Astrocyte of the spinal cord (primary cell): ENCODE data around the gene WDR54.
"Not testable (repeated sequence)": the region's sequence is repeated elsewhere in the genome, so short reads cannot be mapped to it uniquely, and the experiment has no call there.

ENCODE experiments used
- DNase-seq: peaks from one replicate; pipeline ENCODE4 v3.0.0; 2011; ENCODE audit warnings: low read depth, low spot score
- H3K4me3 ChIP-seq: 2 replicates; pipeline ENCODE4 v1.5.1; 2011; ENCODE audit warnings: low read depth, mild to moderate bottlenecking, low read length, moderate library complexity
- in situ Hi-C: cut with HindIII; loops from 2 replicates; pipeline ENCODE4 v1.10.0; 2017; ENCODE audit warnings: low sequenced_read_pairs
- TF ChIP-seq, protein P1 (sequence below): IDR thresholded peaks from 2 replicates; pipeline ENCODE4 v1.5.1; 2012; ENCODE audit warnings: low read depth, mild to moderate bottlenecking, low read length, inconsistent platforms

The WDR54 gene

DNA sequence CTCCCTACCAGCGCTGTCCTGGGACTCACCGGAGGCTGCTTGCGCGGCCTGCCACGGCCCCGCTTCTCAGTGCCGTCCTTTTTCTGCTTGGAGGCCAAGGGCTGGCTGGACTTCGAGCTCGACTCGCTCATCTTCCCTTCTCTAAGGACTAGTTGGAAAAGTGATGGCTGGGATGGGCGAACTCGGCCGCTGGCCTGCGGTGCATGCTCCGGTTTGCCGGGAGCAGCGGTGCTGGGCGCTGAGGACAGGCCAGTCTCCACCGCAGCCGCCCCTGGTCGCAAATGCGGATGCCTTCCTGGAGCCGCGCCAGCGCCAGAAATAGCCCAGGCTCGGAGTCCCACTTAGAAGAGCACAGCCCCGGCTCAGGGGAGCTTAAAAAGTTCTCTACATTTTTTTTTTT, 3.2 kb upstream of the WDR54 start:
- in situ Hi-C loops = no loop called here
- TF ChIP-seq, protein P1, sequence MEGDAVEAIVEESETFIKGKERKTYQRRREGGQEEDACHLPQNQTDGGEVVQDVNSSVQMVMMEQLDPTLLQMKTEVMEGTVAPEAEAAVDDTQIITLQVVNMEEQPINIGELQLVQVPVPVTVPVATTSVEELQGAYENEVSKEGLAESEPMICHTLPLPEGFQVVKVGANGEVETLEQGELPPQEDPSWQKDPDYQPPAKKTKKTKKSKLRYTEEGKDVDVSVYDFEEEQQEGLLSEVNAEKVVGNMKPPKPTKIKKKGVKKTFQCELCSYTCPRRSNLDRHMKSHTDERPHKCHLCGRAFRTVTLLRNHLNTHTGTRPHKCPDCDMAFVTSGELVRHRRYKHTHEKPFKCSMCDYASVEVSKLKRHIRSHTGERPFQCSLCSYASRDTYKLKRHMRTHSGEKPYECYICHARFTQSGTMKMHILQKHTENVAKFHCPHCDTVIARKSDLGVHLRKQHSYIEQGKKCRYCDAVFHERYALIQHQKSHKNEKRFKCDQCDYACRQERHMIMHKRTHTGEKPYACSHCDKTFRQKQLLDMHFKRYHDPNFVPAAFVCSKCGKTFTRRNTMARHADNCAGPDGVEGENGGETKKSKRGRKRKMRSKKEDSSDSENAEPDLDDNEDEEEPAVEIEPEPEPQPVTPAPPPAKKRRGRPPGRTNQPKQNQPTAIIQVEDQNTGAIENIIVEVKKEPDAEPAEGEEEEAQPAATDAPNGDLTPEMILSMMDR = no peak
- DNase-seq = no peak
- no peak overlapping the region for H3K4me3 ChIP-seq

DNA sequence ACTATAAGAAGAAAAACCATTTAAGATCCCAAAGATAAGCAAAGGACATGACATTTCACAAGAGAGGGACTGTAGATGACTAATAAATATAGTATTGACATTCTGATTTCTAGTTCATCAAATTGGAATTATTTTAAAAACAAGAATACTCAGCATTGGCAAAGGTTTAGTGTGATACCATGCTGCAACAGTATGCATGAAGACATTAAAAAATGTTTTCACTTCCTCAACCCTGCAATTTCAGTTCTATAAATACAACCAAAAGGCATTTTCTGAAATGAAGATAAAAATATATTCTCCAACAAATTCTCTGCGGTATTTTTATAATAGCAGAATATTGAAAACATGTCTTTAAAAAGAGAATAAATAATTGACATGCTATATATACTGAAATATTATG, 2.2 kb upstream of the WDR54 start:
- TF ChIP-seq, protein P1 = no peak
- no peak overlapping the region for H3K4me3 ChIP-seq
- DNase-seq = no peak
- in situ Hi-C loops = no loop called here

DNA sequence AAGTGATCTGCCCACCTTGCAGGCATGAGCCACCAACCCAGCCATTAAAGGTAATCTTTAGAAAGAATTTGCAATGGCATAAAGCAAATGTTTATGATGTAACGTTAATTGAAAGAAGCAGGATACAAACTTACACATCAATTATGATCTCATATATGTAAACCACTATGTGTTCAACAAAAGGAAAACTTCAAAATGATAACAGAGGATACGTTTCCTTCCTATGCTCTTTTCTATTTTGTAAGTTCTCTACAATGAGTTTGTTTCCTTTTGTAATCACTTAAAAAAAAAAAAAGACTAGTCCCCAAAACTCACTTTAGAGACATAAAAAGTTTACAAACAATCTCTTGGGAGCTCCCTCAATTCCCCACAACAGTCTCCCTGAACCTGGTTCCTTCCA, 1.5 kb upstream of the WDR54 start:
- in situ Hi-C loops = no loop called here
- DNase-seq = no peak
- TF ChIP-seq, protein P1 = no peak
- H3K4me3 ChIP-seq = no peak overlapping the region

DNA sequence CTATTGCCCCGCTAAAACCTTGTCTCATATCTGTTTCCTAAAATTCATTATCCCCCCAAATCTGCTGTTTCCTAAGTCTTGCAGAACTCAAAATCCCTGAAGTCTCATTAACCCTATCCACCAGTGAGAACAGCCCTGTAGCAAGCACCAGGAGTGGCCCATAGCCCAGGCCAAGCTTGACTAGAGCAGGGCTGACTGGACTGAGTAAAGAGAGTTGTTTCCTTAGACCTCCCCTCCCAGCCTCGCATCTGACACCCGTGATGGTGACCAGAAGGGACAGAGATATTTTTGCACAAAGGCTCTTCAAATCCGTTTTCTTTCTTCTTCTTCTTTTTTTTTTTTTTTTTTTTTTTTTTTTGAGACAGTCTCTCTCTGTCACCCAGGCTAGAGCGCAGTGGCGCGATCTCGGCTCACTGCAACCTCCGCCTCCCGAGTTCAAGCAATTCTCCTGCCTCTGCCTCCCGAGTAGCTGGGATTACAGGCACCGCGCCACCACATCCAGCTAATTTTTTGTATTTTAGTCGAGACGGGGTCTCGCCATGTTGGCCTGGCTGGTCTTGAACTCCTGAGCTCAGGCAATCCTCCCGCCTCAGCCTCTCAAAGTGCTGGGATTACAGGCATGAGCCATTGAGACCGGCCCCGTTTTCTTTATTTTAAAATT, 957 bp upstream of the WDR54 start:
- H3K4me3 ChIP-seq = peak overlapping the region; percentile 84
- DNase-seq, in situ Hi-C loops: not testable (repeated sequence)

DNA sequence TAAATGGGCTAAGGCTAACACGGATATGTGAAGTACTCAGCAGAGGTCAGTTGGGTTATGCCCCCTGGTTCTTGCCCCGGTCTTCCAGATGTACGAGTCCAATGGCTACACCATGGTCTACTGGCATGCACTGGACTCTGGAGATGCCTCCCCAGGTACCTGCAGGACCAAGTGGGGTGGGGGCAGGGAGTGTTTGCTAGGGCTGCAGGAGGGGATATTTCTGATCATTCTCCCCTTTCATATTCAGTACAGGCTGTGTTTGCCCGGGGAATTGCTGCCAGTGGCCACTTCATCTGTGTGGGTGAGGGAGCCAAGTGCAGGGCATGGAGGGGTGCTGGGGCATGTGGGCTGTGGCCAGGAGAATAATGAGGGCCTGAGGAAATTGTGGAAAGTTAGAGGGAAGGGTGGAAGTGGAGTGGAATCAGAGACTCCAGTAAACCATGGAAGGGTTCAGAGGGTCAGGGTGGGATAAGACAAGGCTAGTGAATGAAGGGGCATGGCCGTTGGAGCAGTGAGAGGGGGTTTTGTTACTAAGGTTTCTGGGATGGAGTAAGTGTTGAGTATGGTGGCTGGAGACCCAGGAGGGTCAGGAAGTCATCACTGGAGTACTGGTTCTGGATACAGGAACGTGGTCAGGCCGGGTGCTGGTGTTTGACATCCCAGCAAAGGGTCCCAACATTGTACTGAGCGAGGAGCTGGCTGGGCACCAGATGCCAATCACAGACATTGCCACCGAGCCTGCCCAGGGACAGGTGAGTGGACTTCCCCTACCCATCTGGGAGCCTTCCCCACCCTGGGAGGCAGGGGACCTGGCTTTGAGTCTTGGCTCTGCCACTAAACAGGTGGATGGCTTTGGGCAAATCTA, 1.9 kb downstream of the WDR54 start:
- no peak overlapping the region for H3K4me3 ChIP-seq
- DNase-seq = no peak
- in situ Hi-C loops = no loop called here
- TF ChIP-seq, protein P1 = no peak

DNA sequence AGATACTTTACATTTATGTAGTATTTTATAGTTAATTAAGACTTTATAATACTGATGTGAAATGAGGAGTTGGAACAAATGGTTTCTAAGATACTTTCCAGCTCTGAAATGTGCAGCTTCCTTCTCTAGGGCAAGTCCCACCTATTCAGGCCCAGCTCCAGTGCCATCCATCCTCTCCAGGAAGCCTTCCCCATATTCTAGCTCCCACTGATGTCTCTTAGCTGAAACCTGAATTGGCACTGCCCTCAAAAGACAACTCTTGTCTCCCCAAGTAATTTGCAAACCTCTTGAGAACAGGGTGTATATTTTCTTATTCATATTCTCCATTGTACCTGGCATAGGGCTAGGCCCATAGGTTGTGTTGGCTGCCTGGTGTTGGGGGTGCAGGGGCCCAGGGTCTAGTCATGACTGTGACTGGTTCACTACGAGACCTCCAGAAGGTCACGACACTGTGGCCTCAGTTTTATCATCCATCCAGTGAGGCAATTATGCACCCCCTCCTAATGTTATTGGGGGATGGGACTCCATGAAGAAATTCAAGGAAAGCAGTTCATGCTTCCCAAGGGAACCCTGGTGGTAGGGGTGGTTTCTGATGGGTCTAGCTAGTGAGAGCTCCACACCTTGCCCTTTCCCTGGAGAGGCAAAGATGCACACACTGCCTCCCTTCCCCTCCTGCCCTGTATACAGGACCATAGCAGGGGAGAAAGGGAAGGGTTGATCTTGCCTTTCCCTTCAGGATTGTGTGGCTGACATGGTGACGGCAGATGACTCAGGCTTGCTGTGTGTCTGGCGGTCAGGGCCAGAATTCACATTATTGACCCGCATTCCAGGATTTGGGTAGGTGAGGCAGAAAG, 2.8 kb downstream of the WDR54 start:
- no peak overlapping the region for H3K4me3 ChIP-seq
- in situ Hi-C loops = no loop called here
- DNase-seq = no peak
- TF ChIP-seq, protein P1 = no peak
